ENCODE results near the gene C6orf163.

C6orf163 gene

GRCh38 chr6:87366899-87367298, 22.3 kb downstream of the C6orf163 start:
- Histone ChIP-seq H3K4me3 (no peak overlapping the region), H3K9me3 (ENCODE audit: low read depth, low read length) (no peaks in the 10 kb centered on the region), H3K9ac (ENCODE audit: insufficient read length) (no peak overlapping the region), H3K27ac (no peak overlapping the region), H3K36me3 (ENCODE audit: insufficient read depth, low read length) (no peaks in the 10 kb centered on the region)
- no peak for TF ChIP-seq POLR2AphosphoS5 (IDR thresholded peaks at IDR 0.05; ENCODE audit: borderline replicate concordance, low read depth, low read length)
- no peak for TF ChIP-seq EZH2 (IDR thresholded peaks at IDR 0.05)
- TF ChIP-seq FOXP2 (optimal IDR thresholded peaks at IDR 0.05; ENCODE audit: control extremely low read depth, extremely low read length, insufficient read depth): no peak
- DNase-seq (ENCODE audit: low read depth, low spot score): no peak

DNA sequence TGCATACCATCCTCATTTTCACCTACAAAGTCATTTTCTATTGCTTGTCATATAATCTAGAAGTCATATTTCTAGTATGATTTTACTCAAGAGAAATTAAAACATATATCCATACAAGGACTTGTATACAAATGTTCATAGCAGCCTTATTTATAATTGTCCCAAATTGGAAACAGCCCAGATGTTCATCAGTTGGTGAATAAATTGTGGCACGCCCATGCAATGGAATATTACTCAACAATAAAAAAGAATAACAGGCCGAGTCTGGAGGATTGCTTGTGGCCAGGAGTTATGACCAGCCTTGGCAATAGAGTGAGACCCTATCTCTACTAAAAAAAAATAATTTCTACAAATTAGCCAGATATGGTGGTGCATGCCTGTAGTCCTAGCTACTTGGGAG, 28.8 kb downstream of the C6orf163 start:
- TF ChIP-seq POLR2AphosphoS5 (IDR thresholded peaks at IDR 0.05; ENCODE audit: borderline replicate concordance, low read depth, low read length): no peak
- TF ChIP-seq FOXP2 (optimal IDR thresholded peaks at IDR 0.05; ENCODE audit: control extremely low read depth, extremely low read length, insufficient read depth): no peak
- no peak for TF ChIP-seq EZH2 (IDR thresholded peaks at IDR 0.05)

GRCh38 chr6:87375315-87375714, 30.7 kb downstream of the C6orf163 start:
- H3K9me3 ChIP-seq (ENCODE audit: low read depth, low read length): no peaks in the 10 kb centered on the region
- H3K36me3 ChIP-seq (ENCODE audit: insufficient read depth, low read length): no peaks in the 10 kb centered on the region
- no peak overlapping the region for H3K9ac ChIP-seq (ENCODE audit: insufficient read length)
- no peak for DNase-seq (ENCODE audit: low read depth, low spot score)
- no peak overlapping the region for H3K4me3 ChIP-seq
- TF ChIP-seq EZH2 (IDR thresholded peaks at IDR 0.05) (no peak), POLR2AphosphoS5 (IDR thresholded peaks at IDR 0.05; ENCODE audit: borderline replicate concordance, low read depth, low read length) (no peak), FOXP2 (optimal IDR thresholded peaks at IDR 0.05; ENCODE audit: control extremely low read depth, extremely low read length, insufficient read depth) (no peak)
- H3K27ac ChIP-seq: no peak overlapping the region

More for the DNA sequence above, 28.8 kb downstream of the C6orf163 start:
- Histone ChIP-seq H3K9me3 (ENCODE audit: low read depth, low read length) (no peaks in the 10 kb centered on the region), H3K9ac (ENCODE audit: insufficient read length) (no peak overlapping the region), H3K27ac (no peak overlapping the region), H3K36me3 (ENCODE audit: insufficient read depth, low read length) (no peaks in the 10 kb centered on the region), H3K4me3 (no peak overlapping the region)
- no peak for DNase-seq (ENCODE audit: low read depth, low spot score)

- Histone ChIP-seq H3K9ac (ENCODE audit: insufficient read length) (no peak overlapping the region), H3K36me3 (ENCODE audit: insufficient read depth, low read length) (no peaks in the 10 kb centered on the region), H3K9me3 (ENCODE audit: low read depth, low read length) (no peaks in the 10 kb centered on the region), H3K4me3 (no peak overlapping the region), H3K27ac (no peak overlapping the region)
- TF ChIP-seq POLR2AphosphoS5 (IDR thresholded peaks at IDR 0.05; ENCODE audit: borderline replicate concordance, low read depth, low read length) (no peak), FOXP2 (optimal IDR thresholded peaks at IDR 0.05; ENCODE audit: control extremely low read depth, extremely low read length, insufficient read depth) (no peak), EZH2 (IDR thresholded peaks at IDR 0.05) (no peak)
- no peak for DNase-seq (ENCODE audit: low read depth, low spot score)
Measured at GRCh38 chr6:87376643-87377042, 32.0 kb downstream of the C6orf163 start.

- no peaks in the 10 kb centered on the region for H3K36me3 ChIP-seq (ENCODE audit: insufficient read depth, low read length)
- H3K9me3 ChIP-seq (ENCODE audit: low read depth, low read length): no peaks in the 10 kb centered on the region
- H3K9ac ChIP-seq (ENCODE audit: insufficient read length): no peak overlapping the region
- DNase-seq (ENCODE audit: low read depth, low spot score): no peak
- no peak overlapping the region for H3K4me3 ChIP-seq
- TF ChIP-seq FOXP2 (optimal IDR thresholded peaks at IDR 0.05; ENCODE audit: control extremely low read depth, extremely low read length, insufficient read depth) (no peak), POLR2AphosphoS5 (IDR thresholded peaks at IDR 0.05; ENCODE audit: borderline replicate concordance, low read depth, low read length) (no peak), EZH2 (IDR thresholded peaks at IDR 0.05) (no peak)
- no peak overlapping the region for H3K27ac ChIP-seq
Measured at GRCh38 chr6:87378947-87379346, 34.3 kb downstream of the C6orf163 start.

- Histone ChIP-seq H3K9ac (ENCODE audit: insufficient read length) (no peak overlapping the region), H3K4me3 (no peak overlapping the region), H3K27ac (no peak overlapping the region), H3K9me3 (ENCODE audit: low read depth, low read length) (no peaks in the 10 kb centered on the region), H3K36me3 (ENCODE audit: insufficient read depth, low read length) (no peaks in the 10 kb centered on the region)
- TF ChIP-seq FOXP2 (optimal IDR thresholded peaks at IDR 0.05; ENCODE audit: control extremely low read depth, extremely low read length, insufficient read depth) (no peak), EZH2 (IDR thresholded peaks at IDR 0.05) (no peak), POLR2AphosphoS5 (IDR thresholded peaks at IDR 0.05; ENCODE audit: borderline replicate concordance, low read depth, low read length) (no peak)
- DNase-seq (ENCODE audit: low read depth, low spot score): no peak
Measured at GRCh38 chr6:87382861-87383260, 38.2 kb downstream of the C6orf163 start.

GRCh38 chr6:87384038-87384437, 39.4 kb downstream of the C6orf163 start:
- no peak for DNase-seq (ENCODE audit: low read depth, low spot score)
- H3K36me3 ChIP-seq (ENCODE audit: insufficient read depth, low read length): no peaks in the 10 kb centered on the region
- no peak overlapping the region for H3K9ac ChIP-seq (ENCODE audit: insufficient read length)
- TF ChIP-seq POLR2AphosphoS5 (IDR thresholded peaks at IDR 0.05; ENCODE audit: borderline replicate concordance, low read depth, low read length): no peak
- TF ChIP-seq EZH2 (IDR thresholded peaks at IDR 0.05): no peak
- TF ChIP-seq FOXP2 (optimal IDR thresholded peaks at IDR 0.05; ENCODE audit: control extremely low read depth, extremely low read length, insufficient read depth): no peak
- H3K27ac ChIP-seq: no peak overlapping the region
- H3K4me3 ChIP-seq: no peak overlapping the region
- no peaks in the 10 kb centered on the region for H3K9me3 ChIP-seq (ENCODE audit: low read depth, low read length)

DNA sequence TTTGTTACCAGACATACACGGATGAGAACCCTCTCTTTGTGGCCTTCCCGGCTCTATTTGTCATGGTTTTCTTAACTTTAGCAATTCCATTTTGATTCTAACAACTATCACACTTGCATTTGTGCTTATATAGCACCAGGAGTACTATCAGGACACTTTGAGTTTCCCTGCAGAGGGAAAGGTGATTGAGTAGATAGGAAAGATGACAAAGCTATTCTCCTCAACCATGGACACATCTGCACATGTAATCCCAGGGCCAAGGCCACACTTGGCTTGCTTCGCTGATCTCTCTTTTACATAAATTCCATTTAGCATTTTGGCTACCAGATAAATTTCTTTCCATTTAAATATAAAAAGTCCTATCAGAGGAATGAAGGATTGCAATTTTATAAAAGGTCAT, 39.8 kb downstream of the C6orf163 start:
- Histone ChIP-seq H3K27ac (no peak overlapping the region), H3K9me3 (ENCODE audit: low read depth, low read length) (no peaks in the 10 kb centered on the region), H3K9ac (ENCODE audit: insufficient read length) (no peak overlapping the region), H3K36me3 (ENCODE audit: insufficient read depth, low read length) (no peaks in the 10 kb centered on the region), H3K4me3 (no peak overlapping the region)
- DNase-seq (ENCODE audit: low read depth, low spot score): no peak
- no peak for TF ChIP-seq FOXP2 (optimal IDR thresholded peaks at IDR 0.05; ENCODE audit: control extremely low read depth, extremely low read length, insufficient read depth)
- no peak for TF ChIP-seq POLR2AphosphoS5 (IDR thresholded peaks at IDR 0.05; ENCODE audit: borderline replicate concordance, low read depth, low read length)
- no peak for TF ChIP-seq EZH2 (IDR thresholded peaks at IDR 0.05)

DNA sequence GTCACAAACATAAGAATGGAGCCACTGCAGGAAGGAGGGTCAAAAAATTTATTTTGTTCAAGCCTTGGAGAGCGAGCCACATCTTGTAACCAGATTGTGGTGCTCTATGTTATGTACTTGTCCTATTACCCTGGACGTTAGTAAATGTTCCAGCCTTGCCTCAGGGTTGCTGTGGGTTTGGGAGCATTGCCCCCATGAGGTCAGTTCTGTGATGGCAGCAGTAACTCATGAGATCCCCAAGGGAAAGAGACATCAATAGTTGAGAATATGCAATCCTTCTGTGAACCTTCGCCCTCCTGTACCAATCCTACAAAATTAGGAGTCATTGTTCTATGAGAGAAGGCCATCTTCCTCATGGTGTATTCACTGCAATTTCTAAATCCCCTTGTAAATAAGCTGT, 46.7 kb downstream of the C6orf163 start:
- no peaks in the 10 kb centered on the region for H3K9me3 ChIP-seq (ENCODE audit: low read depth, low read length)
- H3K36me3 ChIP-seq (ENCODE audit: insufficient read depth, low read length): no peaks in the 10 kb centered on the region
- H3K9ac ChIP-seq (ENCODE audit: insufficient read length): no peak overlapping the region
- TF ChIP-seq FOXP2 (optimal IDR thresholded peaks at IDR 0.05; ENCODE audit: control extremely low read depth, extremely low read length, insufficient read depth) (no peak), POLR2AphosphoS5 (IDR thresholded peaks at IDR 0.05; ENCODE audit: borderline replicate concordance, low read depth, low read length) (no peak), EZH2 (IDR thresholded peaks at IDR 0.05) (no peak)
- no peak overlapping the region for H3K27ac ChIP-seq
- DNase-seq (ENCODE audit: low read depth, low spot score): no peak
- no peak overlapping the region for H3K4me3 ChIP-seq
